ENCODE results near the gene TMEM175. TPM values are rescaled to one million over a fixed set of nuclear protein-coding genes. Genes with fewer than 3 reads are reported as not detected.
A peak's percentile ranks its signal among the peaks of the same experiment; 100 is the strongest.

TMEM175 gene
- total and polyA plus RNA-seq, 2 of the 13 experiments (the other 11 are each of a cell fraction or from before 2014, with no cell fraction given): 5.1 to 9.9 TPM

DNA sequence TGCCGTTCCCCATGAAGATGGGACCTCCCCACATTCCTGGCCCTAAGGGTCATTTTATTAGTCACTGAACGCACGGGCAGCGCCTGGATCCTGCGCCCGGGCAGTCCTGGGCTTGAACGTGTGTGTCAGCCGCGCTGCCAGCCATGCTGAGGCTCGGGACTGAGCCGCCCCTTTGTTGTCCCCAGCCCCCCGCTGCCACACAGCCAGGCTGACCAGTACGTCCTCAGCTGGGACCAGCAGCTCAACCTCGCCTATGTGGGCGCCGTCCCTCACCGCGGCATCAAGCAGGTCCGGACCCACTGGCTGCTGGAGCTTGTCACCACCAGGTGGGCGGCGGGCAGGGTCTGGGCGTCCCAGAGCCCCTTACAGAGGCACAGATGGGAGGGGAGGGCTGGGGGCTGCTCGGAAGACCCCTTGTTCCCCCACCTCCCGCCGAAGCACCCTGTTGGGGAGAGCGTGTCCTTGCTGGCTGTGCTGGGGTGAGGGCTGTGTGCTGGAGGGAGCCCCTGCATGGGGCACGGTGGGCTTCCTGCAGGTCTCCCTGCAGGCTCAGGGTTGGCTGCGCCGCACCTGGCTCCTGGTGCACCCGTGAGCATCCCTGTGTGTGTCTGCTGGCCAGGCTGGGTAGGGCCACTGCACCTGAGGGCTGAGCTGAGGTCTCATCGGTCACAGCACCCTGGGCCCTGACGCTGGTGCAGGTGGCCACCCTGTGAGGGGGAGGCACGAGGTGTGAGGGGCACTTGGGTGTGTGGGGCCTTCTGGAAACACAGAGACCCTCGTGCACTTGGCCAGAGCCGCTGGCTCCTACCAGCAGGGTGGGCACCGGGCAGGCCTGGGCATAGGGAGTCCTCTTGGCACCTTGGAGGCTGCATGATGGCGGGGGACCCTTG, 55.6 kb downstream of the TMEM175 start (continued):
- TF ChIP-seq, protein P1, sequence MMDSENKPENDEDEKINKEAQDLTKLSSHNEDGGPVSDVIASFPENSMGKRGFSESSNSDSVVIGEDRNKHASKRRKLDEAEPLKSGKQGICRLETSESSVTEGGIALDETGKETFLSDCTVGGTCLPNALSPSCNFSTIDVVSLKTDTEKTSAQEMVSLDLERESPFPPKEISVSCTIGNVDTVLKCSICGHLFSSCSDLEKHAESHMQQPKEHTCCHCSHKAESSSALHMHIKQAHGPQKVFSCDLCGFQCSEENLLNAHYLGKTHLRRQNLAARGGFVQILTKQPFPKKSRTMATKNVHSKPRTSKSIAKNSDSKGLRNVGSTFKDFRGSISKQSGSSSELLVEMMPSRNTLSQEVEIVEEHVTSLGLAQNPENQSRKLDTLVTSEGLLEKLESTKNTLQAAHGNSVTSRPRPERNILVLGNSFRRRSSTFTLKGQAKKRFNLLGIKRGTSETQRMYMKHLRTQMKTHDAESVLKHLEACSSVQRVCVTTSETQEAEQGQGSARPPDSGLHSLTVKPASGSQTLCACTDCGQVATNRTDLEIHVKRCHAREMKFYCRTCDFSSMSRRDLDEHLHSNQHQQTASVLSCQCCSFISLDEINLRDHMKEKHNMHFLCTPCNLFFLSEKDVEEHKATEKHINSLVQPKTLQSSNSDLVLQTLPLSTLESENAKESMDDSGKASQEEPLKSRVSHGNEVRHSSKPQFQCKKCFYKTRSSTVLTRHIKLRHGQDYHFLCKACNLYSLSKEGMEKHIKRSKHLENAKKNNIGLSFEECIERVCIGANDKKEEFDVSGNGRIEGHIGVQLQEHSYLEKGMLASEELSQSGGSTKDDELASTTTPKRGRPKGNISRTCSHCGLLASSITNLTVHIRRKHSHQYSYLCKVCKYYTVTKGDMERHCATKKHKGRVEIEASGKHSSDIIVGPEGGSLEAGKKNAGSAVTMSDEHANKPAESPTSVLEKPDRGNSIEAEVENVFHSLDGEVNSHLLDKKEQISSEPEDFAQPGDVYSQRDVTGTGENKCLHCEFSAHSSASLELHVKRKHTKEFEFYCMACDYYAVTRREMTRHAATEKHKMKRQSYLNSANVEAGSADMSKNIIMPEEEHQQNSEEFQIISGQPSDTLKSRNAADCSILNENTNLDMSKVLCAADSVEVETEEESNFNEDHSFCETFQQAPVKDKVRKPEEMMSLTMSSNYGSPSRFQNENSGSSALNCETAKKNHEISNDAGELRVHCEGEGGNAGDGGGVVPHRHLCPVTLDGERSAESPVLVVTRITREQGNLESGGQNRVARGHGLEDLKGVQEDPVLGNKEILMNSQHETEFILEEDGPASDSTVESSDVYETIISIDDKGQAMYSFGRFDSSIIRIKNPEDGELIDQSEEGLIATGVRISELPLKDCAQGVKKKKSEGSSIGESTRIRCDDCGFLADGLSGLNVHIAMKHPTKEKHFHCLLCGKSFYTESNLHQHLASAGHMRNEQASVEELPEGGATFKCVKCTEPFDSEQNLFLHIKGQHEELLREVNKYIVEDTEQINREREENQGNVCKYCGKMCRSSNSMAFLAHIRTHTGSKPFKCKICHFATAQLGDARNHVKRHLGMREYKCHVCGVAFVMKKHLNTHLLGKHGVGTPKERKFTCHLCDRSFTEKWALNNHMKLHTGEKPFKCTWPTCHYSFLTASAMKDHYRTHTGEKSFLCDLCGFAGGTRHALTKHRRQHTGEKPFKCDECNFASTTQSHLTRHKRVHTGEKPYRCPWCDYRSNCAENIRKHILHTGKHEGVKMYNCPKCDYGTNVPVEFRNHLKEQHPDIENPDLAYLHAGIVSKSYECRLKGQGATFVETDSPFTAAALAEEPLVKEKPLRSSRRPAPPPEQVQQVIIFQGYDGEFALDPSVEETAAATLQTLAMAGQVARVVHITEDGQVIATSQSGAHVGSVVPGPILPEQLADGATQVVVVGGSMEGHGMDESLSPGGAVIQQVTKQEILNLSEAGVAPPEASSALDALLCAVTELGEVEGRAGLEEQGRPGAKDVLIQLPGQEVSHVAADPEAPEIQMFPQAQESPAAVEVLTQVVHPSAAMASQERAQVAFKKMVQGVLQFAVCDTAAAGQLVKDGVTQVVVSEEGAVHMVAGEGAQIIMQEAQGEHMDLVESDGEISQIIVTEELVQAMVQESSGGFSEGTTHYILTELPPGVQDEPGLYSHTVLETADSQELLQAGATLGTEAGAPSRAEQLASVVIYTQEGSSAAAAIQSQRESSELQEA (CRISPR knock-in tag; IDR thresholded peaks at IDR 0.05; ENCODE audit: not compliant biosample characterization): no peak
- TF ChIP-seq, protein P2, sequence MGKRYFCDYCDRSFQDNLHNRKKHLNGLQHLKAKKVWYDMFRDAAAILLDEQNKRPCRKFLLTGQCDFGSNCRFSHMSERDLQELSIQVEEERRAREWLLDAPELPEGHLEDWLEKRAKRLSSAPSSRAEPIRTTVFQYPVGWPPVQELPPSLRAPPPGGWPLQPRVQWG (CRISPR knock-in tag; IDR thresholded peaks at IDR 0.05; ENCODE audit: borderline replicate concordance, low read depth): no peak
- TF ChIP-seq SRSF9 (IDR thresholded peaks at IDR 0.05; ENCODE audit: borderline replicate concordance, insufficient read depth, low read depth, low read length, poor library complexity, severe bottlenecking) (no peak), POLR2A (IDR thresholded peaks at IDR 0.05; ENCODE audit: insufficient read depth in 1 of 2, low read depth in 2 of 2, low read length in 2 of 2) (0 out of 4 replicates have a peak, but pooled peaks of 1 of the 2 experiments have one; percentile 34), EEA1 (CRISPR knock-in tag; IDR thresholded peaks at IDR 0.05; ENCODE audit: borderline replicate concordance) (0 out of 2 replicates have a peak, but pooled peaks have one; percentile 12), CENPT (CRISPR knock-in tag; IDR thresholded peaks at IDR 0.05; ENCODE audit: low read depth) (no peak), PTBP1 (IDR thresholded peaks at IDR 0.05; ENCODE audit: low read depth, low read length, poor library complexity, severe bottlenecking) (no peak), ZNF567 (CRISPR knock-in tag; IDR thresholded peaks at IDR 0.05; ENCODE audit: borderline replicate concordance) (no peak; the same call in 1 of the 2 replicates), TOPORS (CRISPR knock-in tag; IDR thresholded peaks at IDR 0.05) (peak; percentile 62; the same call in 1 of the 2 replicates), RAD51 (IDR thresholded peaks at IDR 0.05; ENCODE audit: borderline replicate concordance) (no peak), ZNF629 (CRISPR knock-in tag; conservative IDR thresholded peaks at IDR 0.05) (no peak), HES4 (CRISPR knock-in tag; IDR thresholded peaks at IDR 0.05; ENCODE audit: borderline replicate concordance) (no peak)
- TF ChIP-seq, protein P3, sequence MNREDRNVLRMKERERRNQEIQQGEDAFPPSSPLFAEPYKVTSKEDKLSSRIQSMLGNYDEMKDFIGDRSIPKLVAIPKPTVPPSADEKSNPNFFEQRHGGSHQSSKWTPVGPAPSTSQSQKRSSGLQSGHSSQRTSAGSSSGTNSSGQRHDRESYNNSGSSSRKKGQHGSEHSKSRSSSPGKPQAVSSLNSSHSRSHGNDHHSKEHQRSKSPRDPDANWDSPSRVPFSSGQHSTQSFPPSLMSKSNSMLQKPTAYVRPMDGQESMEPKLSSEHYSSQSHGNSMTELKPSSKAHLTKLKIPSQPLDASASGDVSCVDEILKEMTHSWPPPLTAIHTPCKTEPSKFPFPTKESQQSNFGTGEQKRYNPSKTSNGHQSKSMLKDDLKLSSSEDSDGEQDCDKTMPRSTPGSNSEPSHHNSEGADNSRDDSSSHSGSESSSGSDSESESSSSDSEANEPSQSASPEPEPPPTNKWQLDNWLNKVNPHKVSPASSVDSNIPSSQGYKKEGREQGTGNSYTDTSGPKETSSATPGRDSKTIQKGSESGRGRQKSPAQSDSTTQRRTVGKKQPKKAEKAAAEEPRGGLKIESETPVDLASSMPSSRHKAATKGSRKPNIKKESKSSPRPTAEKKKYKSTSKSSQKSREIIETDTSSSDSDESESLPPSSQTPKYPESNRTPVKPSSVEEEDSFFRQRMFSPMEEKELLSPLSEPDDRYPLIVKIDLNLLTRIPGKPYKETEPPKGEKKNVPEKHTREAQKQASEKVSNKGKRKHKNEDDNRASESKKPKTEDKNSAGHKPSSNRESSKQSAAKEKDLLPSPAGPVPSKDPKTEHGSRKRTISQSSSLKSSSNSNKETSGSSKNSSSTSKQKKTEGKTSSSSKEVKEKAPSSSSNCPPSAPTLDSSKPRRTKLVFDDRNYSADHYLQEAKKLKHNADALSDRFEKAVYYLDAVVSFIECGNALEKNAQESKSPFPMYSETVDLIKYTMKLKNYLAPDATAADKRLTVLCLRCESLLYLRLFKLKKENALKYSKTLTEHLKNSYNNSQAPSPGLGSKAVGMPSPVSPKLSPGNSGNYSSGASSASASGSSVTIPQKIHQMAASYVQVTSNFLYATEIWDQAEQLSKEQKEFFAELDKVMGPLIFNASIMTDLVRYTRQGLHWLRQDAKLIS (CRISPR knock-in tag; IDR thresholded peaks at IDR 0.05): no peak

Measured in HepG2 (cell line).